HG03575 (cell line): ENCODE measurements around the gene GPR34.

Experiments
- ATAC-seq: cut with Tn5 transposase; IDR thresholded peaks from one replicate; pipeline ENCODE4 v1.9.1; 2021; ENCODE audit not compliant: unreplicated experiment, insufficient number of reproducible peaks, low FRiP score; ENCODE audit errors: extremely low read depth

GPR34 gene

DNA sequence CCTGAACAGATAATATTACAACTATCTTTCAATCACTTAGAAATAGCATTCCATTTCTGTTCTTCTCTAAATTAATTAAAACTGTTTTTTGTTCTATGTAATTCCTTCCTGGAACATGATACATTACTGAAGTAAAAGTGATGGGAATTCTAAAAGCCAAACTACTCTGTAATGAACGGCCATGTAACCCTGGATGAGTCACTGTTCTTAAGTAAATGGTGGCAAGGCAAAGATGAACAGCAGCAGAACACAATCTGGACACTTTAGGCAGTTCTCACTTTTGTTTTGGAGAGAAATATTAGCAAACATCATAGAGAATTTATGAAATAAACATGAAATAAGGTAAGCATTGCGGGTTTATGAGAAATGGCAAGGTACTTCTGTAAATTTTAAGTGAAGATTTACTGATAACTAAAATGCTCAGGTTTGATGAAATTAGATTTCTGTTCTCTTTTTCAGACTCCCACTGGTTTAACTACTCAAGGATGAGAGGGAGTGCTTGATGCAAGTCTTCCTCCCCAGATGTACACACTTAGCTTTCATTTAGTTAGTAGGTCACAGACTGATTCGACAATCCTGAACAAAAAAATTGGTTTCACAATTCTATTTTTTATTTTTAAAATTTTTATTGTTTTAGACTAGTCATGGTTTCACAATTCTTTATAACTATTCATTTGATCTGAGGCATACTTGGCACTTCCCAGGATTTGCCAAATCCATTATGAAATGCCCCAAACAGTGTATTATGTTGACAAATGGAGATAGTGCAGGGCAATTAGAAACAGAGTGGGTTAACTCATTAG lies 34.2 kb downstream of the GPR34 start:
- ATAC-seq = no peak

DNA sequence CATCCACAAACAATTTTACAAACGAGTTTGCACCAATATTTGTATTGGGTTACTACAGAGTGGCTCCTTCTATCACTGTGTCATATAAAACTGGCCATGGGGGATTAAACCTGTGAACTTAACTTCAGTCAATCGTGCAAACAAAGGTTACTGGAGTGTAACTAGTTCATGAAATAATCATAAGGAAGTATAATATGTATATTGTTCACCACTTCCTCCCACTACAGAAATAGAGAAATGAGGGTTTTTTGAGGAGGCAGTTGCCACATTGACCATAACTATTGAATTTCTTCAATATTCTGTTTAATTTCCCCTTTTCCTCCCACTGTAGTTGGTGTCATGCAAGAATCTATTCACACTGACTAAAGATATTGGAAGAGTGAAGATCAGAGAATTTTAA lies 35.1 kb downstream of the GPR34 start, which contains the start of gene GPR82:
GPR82 (plus strand) TSS at position 356 of the 400 bp plus-strand sequence. CDS start 2,846 bp downstream, outside the sequence.
- no peak for ATAC-seq

DNA sequence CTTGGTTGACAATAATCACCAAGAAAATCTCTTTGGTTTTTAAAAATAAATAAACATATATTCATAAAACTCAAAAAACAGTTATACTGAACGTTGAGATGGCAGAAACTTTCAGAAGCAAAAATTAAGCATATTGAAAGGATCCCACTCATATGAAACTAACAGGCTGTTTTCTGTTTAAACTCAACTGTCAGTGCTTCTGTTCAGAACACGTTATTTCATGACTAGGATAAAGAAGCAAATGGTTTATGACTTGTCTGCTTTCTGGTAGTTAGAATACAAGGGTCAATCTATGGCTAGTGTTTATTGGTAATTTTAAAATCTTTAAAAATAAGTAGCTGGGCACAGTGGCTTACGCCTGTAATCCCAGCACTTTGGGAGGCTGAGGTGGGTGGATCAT lies 39.4 kb downstream of the GPR34 start:
- no peak for ATAC-seq

- no peak for ATAC-seq
Observed at GRCh38 chrX:41730081-41730480, 41.3 kb downstream of the GPR34 start.

GRCh38 chrX:41732260-41732659 lies 43.5 kb downstream of the GPR34 start:
- no peak for ATAC-seq

DNA sequence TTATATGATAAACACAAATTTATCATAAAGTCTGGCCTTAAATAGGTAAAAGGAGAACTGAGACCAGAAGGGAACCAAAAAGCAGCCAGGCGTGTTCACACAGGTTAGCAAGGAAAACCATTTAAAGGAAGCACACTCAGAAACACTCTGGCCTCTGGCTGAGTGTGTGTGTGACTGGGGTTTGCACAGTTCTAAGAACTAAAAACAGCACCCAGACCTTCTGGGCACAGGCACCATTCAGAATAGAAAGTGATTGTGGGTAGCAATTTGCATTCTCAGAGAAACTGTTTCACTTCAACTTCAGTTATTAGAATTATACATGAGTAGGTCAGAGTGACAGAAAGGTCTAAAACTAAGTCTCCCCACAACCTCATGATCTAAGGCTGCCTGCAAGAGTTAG lies 45.2 kb downstream of the GPR34 start:
- ATAC-seq = peak; percentile 92

DNA sequence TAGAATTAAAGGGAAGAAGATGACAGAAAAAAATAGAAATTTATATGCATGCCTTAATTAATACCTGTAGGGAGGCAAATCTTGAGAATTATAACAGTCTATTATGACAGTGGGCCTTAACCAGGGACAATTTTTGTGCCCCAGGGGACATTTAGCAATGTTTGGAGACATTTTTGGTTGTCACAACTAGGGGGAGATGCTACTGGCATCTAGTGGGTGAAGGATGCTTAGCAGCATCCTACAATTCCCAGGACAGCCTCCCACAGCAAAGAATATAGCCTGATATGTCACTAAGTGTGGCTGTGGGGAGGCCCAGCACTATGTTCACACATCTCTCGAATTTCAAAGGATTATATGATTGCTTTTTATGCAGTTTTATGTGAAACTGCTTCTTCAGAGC lies 45.8 kb downstream of the GPR34 start:
- no peak for ATAC-seq

GRCh38 chrX:41737065-41737464 lies 48.3 kb downstream of the GPR34 start:
- ATAC-seq = no peak

- ATAC-seq = no peak
Observed at GRCh38 chrX:41739871-41740270, 51.1 kb downstream of the GPR34 start.
